HL-60/S4 treated with retinoic acid at 250 ng/mL for 4 days and 3 days (cell line): Measurements from ENCODE around the gene MAD2L2.

ENCODE experiments used
- in situ Hi-C: fragments of 300-500 bp; cut with MboI; formaldehyde crosslinking; loops from 2 replicates; pipeline ENCODE4 v1.7.0; 2022; ENCODE audit warnings: low sequenced_read_pairs

Gene MAD2L2

DNA sequence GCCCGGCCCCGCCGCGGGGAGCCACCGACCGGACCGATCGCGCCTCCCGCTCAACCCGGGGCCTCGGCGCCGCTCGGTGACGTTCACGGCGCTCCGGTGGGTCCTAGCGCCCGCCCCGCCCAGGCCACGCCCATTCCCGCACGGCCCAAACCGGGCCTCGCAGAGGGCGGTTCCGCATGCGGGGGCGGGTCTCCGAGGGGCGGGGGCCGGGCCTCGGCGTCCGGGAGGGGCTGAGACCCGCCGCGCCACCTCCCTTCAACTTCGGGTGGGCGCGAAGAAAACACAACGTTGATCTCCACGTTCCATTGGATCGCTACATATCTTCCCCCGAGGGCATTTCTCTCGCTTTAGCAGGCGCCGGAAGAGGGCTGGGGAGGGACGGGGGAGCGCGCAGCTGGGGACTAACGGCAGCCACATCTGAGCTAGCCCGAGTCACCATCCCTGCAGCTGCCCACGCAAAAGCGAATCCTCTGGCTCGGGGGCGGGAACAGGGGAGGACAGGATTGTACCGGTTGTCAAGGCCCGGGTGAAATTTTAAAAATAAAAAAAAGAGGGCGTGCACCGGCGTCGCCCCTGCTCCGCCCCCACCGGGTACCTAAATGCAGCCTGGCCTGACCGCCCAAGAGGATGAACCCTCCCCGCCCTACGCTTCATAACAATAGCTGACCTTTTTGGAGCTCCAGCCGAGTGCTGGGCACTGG lies at the start of gene MAD2L2:
Gene MAD2L2, minus strand, starts transcription at position 78 of the 701 bp plus-strand sequence. CDS start 547 bp downstream, outside the sequence.
- in situ Hi-C loops = no loop called here

DNA sequence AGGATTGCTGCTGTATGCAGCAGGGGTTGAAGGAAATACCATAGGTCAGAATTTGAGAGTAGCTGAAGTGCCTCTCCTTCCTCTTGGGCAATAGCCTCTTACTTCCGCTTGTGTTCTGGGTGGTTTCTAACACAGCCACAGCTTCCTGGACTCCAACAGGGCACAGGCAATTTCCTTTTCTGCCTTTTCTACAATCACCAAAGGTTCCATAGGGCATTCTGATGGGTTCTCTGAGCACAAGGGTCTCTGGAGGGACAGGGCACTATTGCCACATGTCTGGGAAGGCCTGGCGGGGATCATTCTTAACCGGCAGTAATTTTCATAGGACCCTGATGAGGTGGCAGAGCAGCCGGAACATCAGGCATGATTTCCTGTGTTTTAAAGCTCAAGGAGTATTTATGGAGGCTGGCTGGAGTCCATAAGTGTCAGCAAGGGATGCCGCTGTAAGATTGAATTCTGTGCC lies 49.5 kb upstream of the MAD2L2 start:
- in situ Hi-C loops = no loop called here

DNA sequence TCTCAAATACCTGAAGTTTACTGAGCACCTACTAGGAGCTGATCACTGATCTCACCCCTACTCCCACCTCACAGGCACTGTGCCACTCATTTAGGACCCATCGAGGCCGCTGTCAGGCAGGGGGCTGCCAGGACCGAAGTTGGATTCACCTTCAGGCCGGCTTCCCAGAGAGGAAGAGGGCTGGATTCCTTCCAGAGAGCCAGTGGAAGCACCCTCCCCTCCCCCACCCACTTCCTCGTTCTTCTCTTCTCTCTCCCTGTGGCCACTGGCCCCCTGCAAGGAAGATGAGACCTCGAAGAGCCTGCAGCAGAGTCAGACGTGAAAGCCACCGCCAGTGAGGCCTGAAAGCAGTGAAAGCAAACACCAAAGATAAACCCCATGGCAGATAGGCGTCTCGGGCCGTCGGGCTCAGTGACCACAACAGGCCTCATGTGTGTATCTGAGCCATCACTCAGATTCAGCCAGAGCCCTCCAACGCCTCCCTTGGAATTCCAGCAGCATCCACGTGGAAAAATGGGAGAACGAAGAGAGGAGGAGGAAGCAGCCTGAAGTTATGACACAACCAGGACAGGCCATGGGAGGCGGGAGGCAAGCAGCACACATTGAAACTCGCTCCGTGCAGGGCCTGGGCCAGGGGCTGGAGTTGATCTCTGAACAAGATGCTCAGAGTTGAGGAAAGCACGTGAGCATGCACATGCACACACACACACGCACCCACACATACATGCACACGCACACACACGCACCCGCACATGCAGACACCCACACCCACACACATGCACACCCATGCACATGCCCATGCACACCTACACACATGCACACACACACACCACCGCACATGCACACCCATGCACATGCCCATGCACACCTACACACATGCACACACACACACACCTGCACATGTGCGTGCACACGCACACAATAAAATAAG lies 48.8 kb upstream of the MAD2L2 start:
- in situ Hi-C loops = no loop called here

DNA sequence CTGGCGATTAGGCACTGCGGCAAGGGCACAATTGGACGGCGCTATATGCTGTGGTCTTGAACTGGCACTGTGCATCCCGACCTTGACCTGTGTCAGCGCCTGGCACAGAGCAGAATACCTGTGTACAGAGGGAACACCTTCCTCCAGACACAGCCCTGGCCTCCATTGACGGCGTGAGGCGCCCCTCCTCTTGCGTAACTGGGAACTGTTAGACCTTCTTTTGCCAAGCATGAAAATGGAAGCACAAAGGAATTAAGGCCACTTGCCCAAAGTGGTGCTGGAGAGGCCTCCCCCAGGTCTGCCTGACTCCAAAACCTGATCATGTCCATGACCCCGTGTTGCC lies 48.2 kb upstream of the MAD2L2 start:
- in situ Hi-C loops = no loop called here

DNA sequence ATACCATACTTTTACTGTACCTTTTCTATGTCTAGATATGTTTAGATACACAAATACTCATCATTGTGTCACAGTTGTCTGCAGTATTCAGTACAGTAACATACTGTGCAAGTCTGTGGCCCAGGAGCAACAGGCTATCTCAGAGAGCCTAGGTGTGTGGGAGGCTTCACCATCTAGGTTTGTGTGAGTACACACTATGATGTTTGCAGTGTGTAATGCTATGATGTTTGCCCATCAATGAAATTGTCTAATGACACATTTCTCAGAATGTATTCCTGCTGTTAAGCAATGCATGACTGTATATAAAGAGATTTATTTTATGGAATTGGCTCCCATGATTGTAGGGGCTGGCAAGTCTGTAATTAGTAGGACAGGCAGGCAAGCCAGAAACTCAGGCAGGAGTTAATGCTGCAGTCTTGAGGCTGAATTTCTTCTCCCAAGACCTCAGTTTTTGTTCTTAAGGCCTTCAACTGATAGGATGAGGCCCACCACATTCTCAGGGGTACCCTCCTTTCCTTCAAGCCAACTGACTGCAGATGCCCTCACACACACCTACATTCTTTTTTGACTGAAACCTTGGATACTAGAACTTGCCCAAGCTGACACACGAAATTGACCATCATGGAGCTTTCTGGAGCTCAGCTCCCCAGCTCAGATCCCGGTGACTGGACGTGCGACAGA lies 47.3 kb upstream of the MAD2L2 start:
- in situ Hi-C loops = no loop called here

DNA sequence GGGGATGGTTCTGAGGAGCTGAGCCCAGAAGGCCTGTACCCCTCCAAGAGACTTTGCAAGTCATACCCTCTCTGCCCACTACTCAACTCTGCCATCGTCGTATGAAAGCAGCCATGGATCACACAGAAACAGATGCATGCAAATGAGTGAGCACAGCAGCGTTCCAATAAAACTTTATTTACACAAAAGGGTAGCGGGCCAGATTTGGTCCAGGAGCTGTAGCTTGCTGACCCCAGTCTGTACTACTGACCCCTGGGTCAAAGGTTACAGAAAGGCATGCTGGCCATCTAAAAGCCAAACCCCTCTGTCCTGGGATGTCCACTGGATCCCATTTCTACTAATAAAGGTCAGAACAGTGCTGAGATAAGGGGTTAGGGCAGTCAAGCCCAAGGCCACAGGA lies 46.2 kb upstream of the MAD2L2 start:
- in situ Hi-C loops = no loop called here

DNA sequence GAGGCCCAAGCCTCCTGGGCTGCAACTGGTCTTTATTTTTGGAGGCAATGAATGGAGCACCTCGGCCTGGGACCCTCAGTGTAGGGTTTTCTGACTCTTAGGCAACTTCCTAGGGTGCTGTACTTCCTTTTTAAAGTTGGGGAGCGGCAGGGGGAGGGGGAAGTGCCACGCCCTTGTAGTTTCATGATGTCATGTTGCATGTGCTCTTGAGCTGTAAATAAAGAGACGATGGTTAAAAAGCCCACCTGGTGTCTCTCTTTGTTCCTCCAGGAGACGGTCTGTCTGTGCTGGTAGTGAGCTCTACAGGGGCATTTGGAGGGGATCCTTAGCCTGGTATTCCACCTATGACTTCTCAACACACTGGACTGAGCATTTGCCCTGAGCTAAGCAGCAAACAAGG lies 44.7 kb upstream of the MAD2L2 start:
- in situ Hi-C loops = no loop called here

DNA sequence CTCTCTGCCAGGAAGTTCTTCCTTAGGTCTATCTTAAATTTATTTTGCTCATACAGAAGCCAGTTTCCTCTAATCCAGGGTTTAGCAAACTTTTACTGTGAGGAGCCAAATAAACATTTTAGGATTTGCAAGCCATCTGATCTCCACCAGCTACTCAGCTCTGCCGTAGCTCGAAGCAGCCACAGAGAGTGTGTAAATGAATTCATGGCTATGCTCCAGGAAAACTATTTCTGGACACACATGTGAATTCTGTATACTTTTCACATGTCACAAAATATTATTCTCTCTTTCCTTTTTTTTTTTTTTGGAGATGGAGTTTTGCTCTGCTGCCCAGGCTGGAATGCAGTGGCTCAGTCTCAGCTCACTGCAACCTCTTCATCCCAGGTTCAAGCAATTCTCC lies 41.6 kb upstream of the MAD2L2 start:
- in situ Hi-C loops = no loop called here

DNA sequence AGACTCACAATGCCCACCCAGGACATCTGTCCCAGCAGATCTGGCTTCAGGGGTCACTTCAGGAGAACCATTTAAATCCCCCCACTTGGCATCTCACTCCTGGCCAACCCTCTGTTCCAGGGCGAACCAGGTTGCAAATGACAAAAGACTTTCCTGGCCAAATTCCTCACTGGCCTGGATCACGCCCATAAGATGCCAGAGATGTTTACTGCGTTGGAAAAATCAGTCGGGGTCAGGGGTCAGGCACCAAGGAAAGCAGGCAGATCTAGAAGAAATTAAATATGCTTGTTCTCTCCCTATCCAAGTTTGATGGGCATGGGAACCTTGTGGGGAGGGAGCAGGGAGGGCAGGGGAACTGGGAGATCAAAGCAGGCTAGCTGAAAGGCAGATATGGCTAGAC lies 40.4 kb upstream of the MAD2L2 start:
- in situ Hi-C loops = no loop called here

DNA sequence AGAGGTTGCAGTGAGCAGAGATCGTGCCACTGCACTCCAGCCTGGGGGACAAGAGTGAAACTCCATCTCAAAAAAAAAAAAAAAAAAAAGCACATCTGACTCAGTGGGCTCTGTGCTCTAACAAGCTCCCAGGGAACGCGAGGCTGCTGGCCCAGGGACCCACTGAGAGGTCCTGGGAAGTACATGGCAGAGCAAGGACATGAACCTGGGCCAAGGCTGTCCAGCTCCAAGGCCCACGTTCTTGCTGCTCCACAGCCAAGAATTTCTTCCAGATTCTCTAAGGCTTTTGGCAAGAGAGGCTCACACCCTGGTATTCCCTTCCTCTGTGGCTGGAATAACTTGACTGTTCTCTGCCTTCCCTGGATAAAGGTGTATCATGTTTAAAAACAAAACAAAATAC lies 39.6 kb upstream of the MAD2L2 start:
- in situ Hi-C loops = no loop called here

DNA sequence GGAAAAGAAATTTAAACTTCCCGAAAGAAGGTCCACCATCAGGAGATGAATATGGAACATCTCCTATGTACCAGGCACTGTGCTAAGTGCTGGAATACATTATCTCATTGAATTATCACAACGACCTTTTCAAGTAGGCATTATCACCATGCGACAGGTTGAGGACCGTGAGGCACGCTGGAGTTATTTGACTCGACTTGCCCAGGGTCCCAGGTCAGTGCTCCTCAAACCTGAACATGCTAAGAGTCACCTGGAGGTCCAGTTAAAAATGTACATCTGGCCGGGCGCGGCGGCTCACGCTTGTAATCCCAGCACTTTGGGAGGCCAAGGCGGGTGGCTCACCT lies 39.1 kb upstream of the MAD2L2 start:
- in situ Hi-C loops = no loop called here

DNA sequence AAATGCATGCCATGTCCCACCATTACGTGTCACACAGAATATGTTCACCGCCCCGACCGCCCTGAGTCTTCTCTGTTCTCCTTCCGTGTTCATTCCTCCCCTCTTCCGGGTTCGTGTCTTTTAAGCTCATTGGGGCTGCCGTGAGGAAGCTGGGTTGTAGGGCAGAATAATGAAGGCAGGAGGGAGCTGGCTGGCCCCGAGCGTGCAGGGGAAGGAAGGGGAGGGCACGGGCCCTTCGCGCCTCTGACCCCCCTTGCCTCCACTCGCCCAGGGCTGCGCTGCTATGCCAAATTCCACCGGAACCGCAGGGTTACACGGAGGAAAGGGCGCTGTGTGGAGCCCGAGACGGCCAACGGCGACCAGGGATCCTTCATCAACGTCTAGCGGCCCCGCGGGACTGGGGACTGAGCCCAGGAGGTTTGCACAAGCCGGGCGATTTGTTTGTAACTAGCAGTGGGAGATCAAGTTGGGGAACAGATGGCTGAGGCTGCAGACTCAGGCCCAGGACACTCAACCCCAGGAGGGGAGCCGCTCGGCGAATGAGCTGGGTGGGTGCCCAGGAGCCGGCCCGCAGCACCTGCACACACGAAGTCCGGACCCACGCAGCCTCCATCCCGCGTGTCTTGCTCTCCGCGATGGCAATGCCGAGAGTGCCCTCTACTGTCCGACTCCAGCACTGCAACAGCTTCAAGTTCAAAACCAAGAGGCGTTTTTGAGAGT lies 38.5 kb upstream of the MAD2L2 start:
- in situ Hi-C loops = no loop called here

DNA sequence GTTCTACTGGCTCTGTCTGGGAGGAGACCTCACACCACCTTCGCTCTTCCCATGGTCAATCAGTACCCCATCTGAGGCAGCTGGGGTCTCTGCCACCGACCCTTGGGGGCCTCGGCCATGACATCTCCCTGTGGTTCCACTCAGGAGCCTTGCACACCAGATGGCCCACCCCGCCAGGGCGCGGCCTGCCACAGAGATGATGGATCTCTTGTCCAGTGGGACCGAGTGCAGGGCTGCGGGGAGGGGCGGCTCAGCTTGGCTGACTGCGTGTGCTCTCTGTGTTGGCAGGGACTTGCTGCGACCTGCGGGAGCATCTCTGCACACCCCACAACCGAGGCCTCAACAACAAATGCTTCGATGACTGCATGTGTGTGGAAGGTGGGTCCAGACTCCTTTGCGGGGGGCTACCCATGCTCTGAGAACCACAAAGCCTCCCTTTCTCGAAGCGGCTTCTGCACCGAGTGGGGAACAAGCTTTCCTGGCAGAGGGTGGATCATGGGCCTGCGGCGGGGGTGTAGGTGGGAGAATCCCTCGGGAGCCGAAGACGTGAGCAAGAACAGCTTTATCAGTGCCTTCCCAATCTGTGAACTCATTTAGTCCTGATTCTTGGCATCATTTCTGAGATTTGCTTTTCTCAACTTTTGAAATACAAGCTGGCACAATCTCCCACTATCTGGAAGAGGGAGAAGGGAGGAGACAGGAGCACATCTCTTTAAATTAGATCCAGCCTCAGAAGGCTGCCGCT lies 34.1 kb upstream of the MAD2L2 start:
- in situ Hi-C loops = no loop called here

DNA sequence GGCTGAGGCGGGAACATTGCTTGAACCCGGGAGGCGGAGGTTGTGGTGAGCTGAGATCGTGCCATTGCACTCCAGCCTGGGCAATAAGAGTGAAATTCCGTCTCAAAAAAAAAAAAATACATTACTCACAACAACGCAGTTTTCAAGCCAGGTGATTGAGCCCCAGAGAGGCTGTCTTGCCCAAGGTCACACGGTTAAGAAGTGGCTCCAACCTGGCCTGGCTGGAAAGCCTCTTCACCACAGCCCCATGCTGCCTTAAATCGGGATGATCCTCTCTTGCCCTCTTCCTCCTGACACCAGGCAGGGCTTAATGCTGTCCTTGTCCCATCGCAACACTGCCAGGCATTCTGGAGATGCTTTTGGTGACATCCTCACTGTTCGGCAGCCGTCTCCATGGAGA lies 32.1 kb upstream of the MAD2L2 start:
- in situ Hi-C loops = no loop called here

DNA sequence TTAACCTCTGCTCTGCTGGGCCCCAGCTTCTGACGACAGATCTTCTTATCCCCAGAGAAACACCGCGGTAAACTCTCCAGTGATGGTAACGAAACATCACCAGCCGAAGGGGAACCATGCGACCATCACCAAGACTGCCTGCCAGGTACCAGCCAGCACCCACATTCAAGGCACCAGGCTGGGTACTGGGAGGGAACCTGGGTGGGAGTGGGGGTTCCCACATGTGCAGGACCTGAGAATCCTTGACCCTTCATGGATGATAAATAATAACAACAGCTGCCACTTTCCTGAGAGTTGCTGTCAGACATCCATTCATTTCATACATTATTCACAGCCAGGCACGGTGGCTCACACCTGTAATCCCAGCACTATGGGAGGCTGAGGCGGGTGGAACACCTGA lies 31.3 kb upstream of the MAD2L2 start:
- in situ Hi-C loops = no loop called here

DNA sequence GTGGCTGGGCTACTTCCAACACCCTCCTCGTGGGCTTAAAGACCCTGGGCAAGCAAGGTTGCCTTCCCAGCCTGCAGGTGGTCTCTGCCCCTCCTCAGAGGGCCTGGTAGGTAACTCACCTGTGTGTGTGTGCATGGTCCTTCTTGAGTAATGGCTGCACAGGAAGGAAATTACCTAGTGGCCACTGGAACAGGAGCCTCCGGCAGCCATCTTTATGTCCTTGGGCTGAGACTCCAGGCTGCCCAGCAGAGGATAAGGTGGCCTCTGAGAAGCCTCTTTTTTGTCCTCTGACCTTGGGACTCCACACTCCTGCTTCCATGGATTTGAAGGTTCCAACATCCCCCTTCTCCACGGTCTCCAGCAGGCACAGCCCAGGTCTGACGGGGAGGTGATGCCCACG lies 30.5 kb upstream of the MAD2L2 start:
- in situ Hi-C loops = no loop called here

DNA sequence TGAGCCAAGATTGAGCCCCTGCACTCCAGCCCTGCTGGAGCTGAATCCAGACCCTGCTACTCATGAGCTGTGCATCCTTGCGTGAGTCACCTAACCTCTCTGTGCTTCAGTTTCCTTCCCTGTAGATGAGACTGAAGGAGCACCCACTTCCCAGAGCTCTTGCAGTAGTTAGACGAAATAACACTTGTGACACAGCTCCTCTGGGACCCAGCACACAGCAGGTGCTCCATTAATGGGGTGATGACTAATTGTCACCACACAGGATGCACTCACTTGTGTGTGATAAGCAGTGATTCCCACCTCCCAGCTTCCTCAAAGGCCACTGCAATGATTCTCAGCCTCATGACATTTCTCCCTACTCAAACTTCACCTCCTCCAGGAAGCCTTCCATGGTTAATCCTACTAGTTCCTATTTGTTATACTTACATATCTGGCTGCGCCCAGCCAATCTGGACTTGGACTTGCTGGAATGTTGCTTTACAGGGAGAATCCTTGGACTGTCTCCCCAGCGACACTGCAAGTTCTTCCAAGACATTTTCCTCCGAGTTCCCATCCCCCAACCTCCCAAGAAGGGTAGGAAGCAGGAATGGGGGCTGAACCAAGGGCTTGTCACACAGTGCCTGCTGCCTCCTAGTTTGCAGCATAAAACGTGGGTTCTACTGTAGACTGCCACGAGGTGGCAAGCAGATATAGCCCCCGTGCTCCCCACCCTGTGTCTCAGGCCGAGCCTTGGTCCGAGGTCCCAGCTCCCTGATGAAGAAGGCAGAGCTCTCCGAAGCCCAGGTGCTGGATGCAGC lies 27.8 kb upstream of the MAD2L2 start:
- in situ Hi-C loops = no loop called here

DNA sequence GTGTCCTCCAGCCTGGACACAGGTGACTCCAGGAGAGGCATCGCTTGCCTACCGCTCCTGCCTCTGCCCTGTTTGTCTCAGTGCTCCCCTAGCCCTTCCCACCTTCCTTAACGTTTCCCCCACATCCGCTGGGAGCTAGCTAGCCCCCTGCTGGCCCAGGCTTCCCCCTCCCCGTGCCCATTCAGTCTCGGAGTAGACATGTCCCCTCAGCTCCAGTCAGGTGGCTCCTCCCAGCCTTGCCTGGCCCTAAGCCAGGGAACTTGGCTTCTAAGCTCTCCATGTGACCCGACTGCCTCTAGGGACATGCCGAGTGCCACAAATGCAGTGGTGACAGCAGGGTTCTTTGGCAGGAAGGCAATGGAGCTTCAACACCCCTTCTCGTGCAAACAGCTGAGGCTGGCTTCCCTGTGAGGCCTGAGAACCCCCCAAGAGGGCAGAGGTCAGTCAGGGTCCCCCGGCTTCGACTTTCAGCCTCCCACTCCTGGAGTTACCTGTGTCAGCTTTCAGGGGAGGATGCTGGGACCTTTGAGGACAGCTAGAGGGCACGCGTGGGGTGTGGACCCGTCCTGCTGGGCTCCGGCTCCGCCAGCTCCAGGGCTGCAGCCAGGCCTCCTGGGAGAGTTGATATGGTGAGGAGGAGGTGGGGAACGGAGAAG lies 26.8 kb upstream of the MAD2L2 start:
- in situ Hi-C loops = no loop called here

DNA sequence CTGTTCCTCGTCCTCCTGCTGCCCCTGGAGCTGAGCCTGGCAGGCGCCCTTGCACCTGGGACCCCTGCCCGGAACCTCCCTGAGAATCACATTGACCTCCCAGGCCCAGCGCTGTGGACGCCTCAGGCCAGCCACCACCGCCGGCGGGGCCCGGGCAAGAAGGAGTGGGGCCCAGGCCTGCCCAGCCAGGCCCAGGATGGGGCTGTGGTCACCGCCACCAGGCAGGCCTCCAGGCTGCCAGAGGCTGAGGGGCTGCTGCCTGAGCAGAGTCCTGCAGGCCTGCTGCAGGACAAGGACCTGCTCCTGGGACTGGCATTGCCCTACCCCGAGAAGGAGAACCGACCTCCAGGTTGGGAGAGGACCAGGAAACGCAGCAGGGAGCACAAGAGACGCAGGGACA lies 25.3 kb upstream of the MAD2L2 start:
- in situ Hi-C loops = no loop called here
